Esophagus squamous epithelium (tissue), 5 donors: ENCODE measurements around the gene CPNE6. TPM values are rescaled to one million over a fixed set of nuclear protein-coding genes. Genes with fewer than 3 reads are reported as not detected.

Source experiments
- DNase-seq: peaks from one replicate; lab custom pipeline; 2025; lab: John Stamatoyannopoulos, UW
- H3K27ac ChIP-seq, 4 donors: fragments of 200-600 bp; sonication (generic); one replicate each; pipeline ENCODE4 v1.5.1; 2016 to 2019; ENCODE audit warnings: mild to moderate bottlenecking in 1 of 4
- H3K27me3 ChIP-seq, 4 donors: fragments of 200-600 bp; sonication (generic); 1 replicate in 3 of 4; 2 replicates in 1 of 4; pipeline versions ENCODE4 v1.5.1 to v1.6.0; 2017 to 2021; ENCODE audit warnings: antibody characterized with exemption in 1 of 4
- H3K36me3 ChIP-seq, 3 donors: fragments of 200-600 bp; sonication (generic); one replicate each; pipeline ENCODE4 v1.5.1; 2016 to 2019
- H3K4me1 ChIP-seq, 3 donors: fragments of 200-600 bp; sonication (generic); one replicate each; pipeline ENCODE4 v1.5.1; 2017 to 2019
- H3K4me3 ChIP-seq, 4 donors: fragments of 200-600 bp; sonication (generic); 1 replicate in 3 of 4; 2 replicates in 1 of 4; pipeline ENCODE4 v1.5.1; 2016 to 2019; ENCODE audit warnings: mild to moderate bottlenecking in 2 of 4, moderate library complexity in 1 of 4
- H3K9me3 ChIP-seq, 3 donors: fragments of 200-600 bp; sonication (generic); one replicate each; pipeline ENCODE4 v1.5.1; 2016 to 2019
- POLR2A ChIP-seq, 4 donors: fragments of 450-650 bp; IDR thresholded peaks; one replicate each; pipeline ENCODE4 v1.6.1; 2017; ENCODE audit warnings: antibody characterized with exemption in 4 of 4, mild to moderate bottlenecking in 4 of 4, moderate library complexity in 3 of 4
- WGBS, 2 donors: methylation state at CpG; one replicate each; pipeline ENCODE4 v1.1.5; 2018; 5-methylcytosine and 5-hydroxymethylcytosine counted together
- intact Hi-C: fragments of 100-400 bp; cut with DNase I; formaldehyde crosslinking; loops from one replicate; pipeline ENCODE4 v1.15.0; 2022
- total RNA-seq, 4 donors: library from RNA; depleted of rRNA; stranded (reverse); fragments of >200 nt; gene quantifications; one replicate each; pipeline ENCODE4 v1.1.0, GENCODE V29; 2016
- TF ChIP-seq, protein P1 (sequence below), 6 experiments: fragments of 450-650 bp in 4 of 6; fragments of 200-600 bp in 2 of 6; sonication (generic) in 2 of 6; IDR thresholded peaks; one replicate each; pipeline ENCODE4 v1.5.1; 2016 to 2019; ENCODE audit warnings: antibody characterized with exemption in 6 of 6, mild to moderate bottlenecking in 4 of 6, moderate library complexity in 4 of 6
- donor health status: DM: yes; HTN: yes; CAD: no.

Gene CPNE6
- total RNA-seq, 4 donors from 2014 or later, result not detected

DNA sequence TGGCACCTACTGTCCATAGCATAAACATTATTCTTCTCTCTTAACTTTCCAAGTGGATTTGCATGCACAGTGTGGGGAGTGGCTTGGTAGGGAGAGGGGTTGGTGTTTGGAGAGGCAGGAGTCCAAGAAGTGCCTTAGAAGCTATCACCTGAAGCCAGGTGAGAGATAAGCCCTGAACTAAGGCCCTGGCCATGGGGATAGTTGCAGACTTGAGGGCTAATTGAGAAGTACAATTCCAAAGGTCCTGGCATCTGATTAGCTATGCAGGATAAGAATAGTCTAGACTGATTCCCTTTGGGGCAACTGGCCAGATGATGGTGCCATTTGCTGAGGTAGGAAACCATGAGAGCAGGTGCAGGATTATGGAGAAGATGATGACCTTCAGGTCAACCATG lies 20.7 kb downstream of the CPNE6 start:
- TF ChIP-seq POLR2A (IDR thresholded peaks at IDR 0.05), result no peak
- TF ChIP-seq, protein P1, sequence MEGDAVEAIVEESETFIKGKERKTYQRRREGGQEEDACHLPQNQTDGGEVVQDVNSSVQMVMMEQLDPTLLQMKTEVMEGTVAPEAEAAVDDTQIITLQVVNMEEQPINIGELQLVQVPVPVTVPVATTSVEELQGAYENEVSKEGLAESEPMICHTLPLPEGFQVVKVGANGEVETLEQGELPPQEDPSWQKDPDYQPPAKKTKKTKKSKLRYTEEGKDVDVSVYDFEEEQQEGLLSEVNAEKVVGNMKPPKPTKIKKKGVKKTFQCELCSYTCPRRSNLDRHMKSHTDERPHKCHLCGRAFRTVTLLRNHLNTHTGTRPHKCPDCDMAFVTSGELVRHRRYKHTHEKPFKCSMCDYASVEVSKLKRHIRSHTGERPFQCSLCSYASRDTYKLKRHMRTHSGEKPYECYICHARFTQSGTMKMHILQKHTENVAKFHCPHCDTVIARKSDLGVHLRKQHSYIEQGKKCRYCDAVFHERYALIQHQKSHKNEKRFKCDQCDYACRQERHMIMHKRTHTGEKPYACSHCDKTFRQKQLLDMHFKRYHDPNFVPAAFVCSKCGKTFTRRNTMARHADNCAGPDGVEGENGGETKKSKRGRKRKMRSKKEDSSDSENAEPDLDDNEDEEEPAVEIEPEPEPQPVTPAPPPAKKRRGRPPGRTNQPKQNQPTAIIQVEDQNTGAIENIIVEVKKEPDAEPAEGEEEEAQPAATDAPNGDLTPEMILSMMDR (IDR thresholded peaks at IDR 0.05), result no peak
- Histone ChIP-seq H3K36me3 (no peaks in the 10 kb centered on the region), H3K27me3 (no peaks in the 10 kb centered on the region), H3K9me3 (no peaks in the 10 kb centered on the region), H3K4me3 (no peak overlapping the region), H3K27ac (peak overlapping the region in 1 of 4 donors; percentile 98), H3K4me1 (peaks cover 18 to 30% (median 21%) of the 10 kb centered on the region in 3 donors)
- intact Hi-C loops, result no loop called here
- no peak for DNase-seq

GRCh38 chr14:24092505-24093206 lies 21.3 kb downstream of the CPNE6 start:
- peaks cover 18 to 30% (median 21%) of the 10 kb centered on the region in 3 donors for H3K4me1 ChIP-seq
- no peak for DNase-seq
- peaks cover 0 to 2% (median 0%) of the 10 kb centered on the region in 3 donors for H3K36me3 ChIP-seq
- H3K4me3 ChIP-seq, result no peak overlapping the region
- 85 to 92% methylated on average over 4 of the region's 4 CpGs for WGBS, 2 donors
- peak overlapping the region; percentile 96 to 98 (median 98) for H3K27ac ChIP-seq
- no peaks in the 10 kb centered on the region for H3K27me3 ChIP-seq
- no peaks in the 10 kb centered on the region for H3K9me3 ChIP-seq
- intact Hi-C loops, result no loop called here
- no peak for TF ChIP-seq POLR2A (IDR thresholded peaks at IDR 0.05)
- TF ChIP-seq, protein P1 (IDR thresholded peaks at IDR 0.05), result no peak

GRCh38 chr14:24093207-24093900 lies 22.0 kb downstream of the CPNE6 start:
- Histone ChIP-seq H3K4me3 (peak overlapping the region; percentile 90 to 96 (median 94)), H3K27me3 (no peaks in the 10 kb centered on the region), H3K36me3 (peaks cover 0 to 9% (median 0%) of the 10 kb centered on the region in 3 donors), H3K9me3 (no peaks in the 10 kb centered on the region), H3K4me1 (peaks cover 18 to 30% (median 21%) of the 10 kb centered on the region in 3 donors), H3K27ac (peak overlapping the region; percentile 96 to 98 (median 98))
- 43 to 51% methylated on average over 18 to 19 of the region's 19 CpGs for WGBS, 2 donors
- DNase-seq, result no peak
- intact Hi-C loops, result no loop called here
- no peak for TF ChIP-seq POLR2A (IDR thresholded peaks at IDR 0.05)
- TF ChIP-seq, protein P1 (IDR thresholded peaks at IDR 0.05), result no peak

- Histone ChIP-seq H3K4me3 (peak within 1 kb of the TSS; percentile 90 to 96 (median 94)), H3K9me3 (no peaks in the 10 kb centered on the region), H3K27ac (peak within 1 kb of the TSS; percentile 96 to 98 (median 98)), H3K4me1 (peaks cover 18 to 30% (median 21%) of the 10 kb centered on the region in 3 donors), H3K36me3 (peaks cover 0 to 17% (median 0%) of the 10 kb centered on the region in 3 donors), H3K27me3 (no peaks in the 10 kb centered on the region)
- 0% methylated on average over 22 to 23 of the region's 68 CpGs for WGBS, 2 donors
- peak in 1 of 4 donors; percentile 71 for TF ChIP-seq POLR2A (IDR thresholded peaks at IDR 0.05)
- TF ChIP-seq, protein P1 (IDR thresholded peaks at IDR 0.05), result peak in 3 of 6 experiments; percentile 11 to 27 (median 16)
- intact Hi-C loops, result no loop called here
- peak; percentile 72 for DNase-seq
Observed at GRCh38 chr14:24093901-24094840, 22.8 kb downstream of the CPNE6 start, which contains the start of gene PCK2. PCK2 (plus strand) TSS chr14:24094311; CDS start chr14:24094406, 95 bp downstream.
